Smooth muscle cell (in vitro differentiated cells): ENCODE data around the gene CNTNAP2. TPM values are rescaled to one million over a fixed set of nuclear protein-coding genes. Genes with fewer than 3 reads are reported as not detected.

Experiments
- DNase-seq: peaks from one replicate; lab custom pipeline; 2025; ENCODE audit not compliant: unreplicated experiment; lab: John Stamatoyannopoulos, UW
- H2AFZ ChIP-seq: fragments of 200-600 bp; sonication (generic); 2 replicates; pipeline ENCODE4 v1.6.0; 2016; ENCODE audit warnings: antibody characterized with exemption, low read depth, mild to moderate bottlenecking
- H3F3A ChIP-seq: fragments of 200-600 bp; sonication (generic); 2 replicates; pipeline ENCODE4 v1.6.0; 2017; ENCODE audit warnings: antibody characterized with exemption, low read depth
- H3K27ac ChIP-seq: fragments of 200-600 bp; sonication (generic); 2 replicates; pipeline ENCODE4 v1.5.1; 2016; ENCODE audit warnings: low read depth, mild to moderate bottlenecking
- H3K27me3 ChIP-seq: fragments of 200-600 bp; sonication (generic); 2 replicates; pipeline ENCODE4 v1.6.1; 2016; ENCODE audit warnings: low read depth, mild to moderate bottlenecking
- H3K36me3 ChIP-seq: fragments of 200-600 bp; sonication (generic); 2 replicates; pipeline ENCODE4 v1.5.1; 2016; ENCODE audit warnings: low read depth
- H3K4me1 ChIP-seq: fragments of 200-600 bp; sonication (generic); 2 replicates; pipeline ENCODE4 v1.5.1; 2016; ENCODE audit warnings: low read depth
- H3K4me2 ChIP-seq: fragments of 200-600 bp; sonication (generic); 2 replicates; pipeline ENCODE4 v1.6.0; 2016; ENCODE audit warnings: mild to moderate bottlenecking
- H3K4me3 ChIP-seq: fragments of 200-600 bp; sonication (generic); 2 replicates; pipeline ENCODE4 v1.5.1; 2016; ENCODE audit warnings: mild to moderate bottlenecking
- H3K79me2 ChIP-seq: fragments of 200-600 bp; sonication (generic); 2 replicates; pipeline ENCODE4 v1.6.0; 2016; ENCODE audit warnings: low read depth, mild to moderate bottlenecking
- H3K9ac ChIP-seq: fragments of 200-600 bp; sonication (generic); 2 replicates; pipeline ENCODE4 v1.6.0; 2016; ENCODE audit warnings: low read depth
- H3K9me3 ChIP-seq: fragments of 200-600 bp; sonication (generic); replicated peaks from 2 replicates; pipeline ENCODE4 v1.5.1; 2016; ENCODE audit warnings: low read depth
- H4K20me1 ChIP-seq: fragments of 200-600 bp; sonication (generic); 2 replicates; pipeline ENCODE4 v1.6.0; 2016; ENCODE audit warnings: low read depth
- WGBS: methylation state at CpG from one replicate; pipeline ENCODE4 v1.1.7; 2016; ENCODE audit warnings: low lambda C conversion rate; 5-methylcytosine and 5-hydroxymethylcytosine counted together
- polyA plus RNA-seq: library from polyadenylated mRNA; unstranded; fragments of >200 nt; fragmentation: Nextera tagmentation; extraction: Ambion mirVana; gene quantifications from 2 replicates; pipeline ENCODE4 v1.2.1, GENCODE V29; 2016
- total RNA-seq: library from RNA; depleted of rRNA; stranded (reverse); fragments of >200 nt; gene quantifications from 2 replicates; pipeline ENCODE4 v1.2.3, GENCODE V29; 2014
- TF ChIP-seq, protein P1 (sequence below): fragments of 200-600 bp; sonication (generic); IDR thresholded peaks from 2 replicates; pipeline ENCODE4 v1.5.1; 2017; ENCODE audit warnings: borderline replicate concordance, mild to moderate bottlenecking, antibody characterized with exemption; ENCODE audit not compliant: insufficient read depth, poor library complexity, severe bottlenecking

CNTNAP2 gene
- total and polyA plus RNA-seq, 2 experiments from 2014 or later = 1.7 to 9.0 TPM

DNA sequence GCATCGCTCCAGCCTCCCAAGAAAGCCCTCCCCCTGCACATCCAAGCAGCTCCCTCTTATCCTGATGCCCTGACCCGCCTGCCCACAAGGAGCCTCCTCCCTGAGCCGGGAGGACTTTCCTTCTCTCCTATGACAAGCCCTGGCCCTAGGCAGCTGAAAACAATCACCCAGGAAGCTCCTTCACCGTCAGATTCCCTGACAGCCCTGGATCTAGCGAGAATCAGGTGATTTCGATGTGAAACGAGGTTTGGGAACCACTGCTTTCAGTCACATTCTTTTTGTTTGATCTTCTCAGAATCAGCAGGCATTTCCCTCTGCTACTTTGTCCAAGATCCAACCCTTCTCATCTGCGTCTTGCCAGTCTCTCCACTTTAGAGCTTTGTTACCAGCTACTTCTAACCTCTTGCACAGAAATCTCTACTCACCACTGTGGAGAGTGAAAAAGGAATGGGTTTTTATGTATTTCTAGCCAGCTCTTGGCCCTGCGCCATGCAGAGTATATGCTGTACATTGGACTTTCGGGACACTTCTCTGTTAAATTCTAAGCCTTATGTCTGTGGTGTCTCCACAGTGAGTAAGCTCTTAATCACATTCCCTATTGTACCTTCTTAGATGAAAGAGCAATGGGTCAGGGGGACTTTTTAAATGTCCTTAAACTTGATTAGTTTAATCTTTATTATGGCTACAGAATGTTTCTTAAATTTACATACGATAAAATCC is 2220.8 kb downstream of the CNTNAP2 start:
- H3K9me3 ChIP-seq = no peaks in the 10 kb centered on the region
- no peaks in the 10 kb centered on the region for H3K27me3 ChIP-seq
- H3K9ac ChIP-seq = no peak overlapping the region
- peak overlapping the region; percentile 85 for H3K27ac ChIP-seq
- H3F3A ChIP-seq = peaks cover 3% of the 10 kb centered on the region
- TF ChIP-seq, protein P1, sequence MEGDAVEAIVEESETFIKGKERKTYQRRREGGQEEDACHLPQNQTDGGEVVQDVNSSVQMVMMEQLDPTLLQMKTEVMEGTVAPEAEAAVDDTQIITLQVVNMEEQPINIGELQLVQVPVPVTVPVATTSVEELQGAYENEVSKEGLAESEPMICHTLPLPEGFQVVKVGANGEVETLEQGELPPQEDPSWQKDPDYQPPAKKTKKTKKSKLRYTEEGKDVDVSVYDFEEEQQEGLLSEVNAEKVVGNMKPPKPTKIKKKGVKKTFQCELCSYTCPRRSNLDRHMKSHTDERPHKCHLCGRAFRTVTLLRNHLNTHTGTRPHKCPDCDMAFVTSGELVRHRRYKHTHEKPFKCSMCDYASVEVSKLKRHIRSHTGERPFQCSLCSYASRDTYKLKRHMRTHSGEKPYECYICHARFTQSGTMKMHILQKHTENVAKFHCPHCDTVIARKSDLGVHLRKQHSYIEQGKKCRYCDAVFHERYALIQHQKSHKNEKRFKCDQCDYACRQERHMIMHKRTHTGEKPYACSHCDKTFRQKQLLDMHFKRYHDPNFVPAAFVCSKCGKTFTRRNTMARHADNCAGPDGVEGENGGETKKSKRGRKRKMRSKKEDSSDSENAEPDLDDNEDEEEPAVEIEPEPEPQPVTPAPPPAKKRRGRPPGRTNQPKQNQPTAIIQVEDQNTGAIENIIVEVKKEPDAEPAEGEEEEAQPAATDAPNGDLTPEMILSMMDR = no peak
- no peaks in the 10 kb centered on the region for H3K36me3 ChIP-seq
- no peaks in the 10 kb centered on the region for H3K79me2 ChIP-seq
- DNase-seq = no peak
- H3K4me1 ChIP-seq = peaks cover 62% of the 10 kb centered on the region
- H4K20me1 ChIP-seq = no peaks in the 10 kb centered on the region
- no peak overlapping the region for H3K4me3 ChIP-seq
- 41% methylated on average over 11 of the region's 11 CpGs for WGBS
- H3K4me2 ChIP-seq = no peak overlapping the region
- H2AFZ ChIP-seq = peak overlapping the region; percentile 57

DNA sequence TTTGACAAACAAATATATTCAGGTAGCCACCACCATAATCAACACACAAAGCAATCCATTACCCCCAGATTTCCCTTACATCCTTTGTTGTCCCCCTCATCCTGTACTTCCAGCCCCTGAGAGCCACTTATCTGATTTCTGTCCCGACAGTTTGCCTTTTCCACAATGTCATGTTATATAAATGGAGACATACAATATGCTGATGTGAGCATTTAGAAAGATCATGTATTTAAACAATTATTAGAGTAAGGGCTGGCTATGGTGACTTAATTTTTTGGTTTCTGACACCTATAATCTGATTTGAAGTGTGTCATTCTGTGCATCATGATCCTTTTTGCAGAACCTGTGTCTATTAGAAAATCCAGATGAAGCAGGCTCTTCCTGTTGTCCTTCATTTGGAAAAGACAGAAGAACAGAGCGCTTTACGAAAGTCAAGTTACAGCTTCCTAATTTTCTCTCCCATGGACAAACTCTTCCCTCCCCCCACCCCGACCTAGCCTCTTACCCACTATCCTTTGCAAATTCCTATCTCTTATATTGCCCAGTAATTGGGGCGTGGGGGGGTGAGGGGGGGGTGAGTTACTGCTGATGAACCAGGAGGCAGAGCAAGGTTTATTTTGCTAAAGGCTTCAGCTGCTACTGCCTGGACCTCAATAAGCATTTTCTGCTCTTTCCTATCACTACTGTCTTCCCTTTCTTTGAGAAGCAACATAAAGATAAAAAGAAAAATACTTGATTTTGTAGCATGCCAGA is 2221.6 kb downstream of the CNTNAP2 start:
- peak overlapping the region; percentile 62 for H2AFZ ChIP-seq
- H3K4me1 ChIP-seq = peaks cover 69% of the 10 kb centered on the region
- H3K79me2 ChIP-seq = no peaks in the 10 kb centered on the region
- no peak overlapping the region for H3K27ac ChIP-seq
- no peaks in the 10 kb centered on the region for H3K9me3 ChIP-seq
- H3K27me3 ChIP-seq = no peaks in the 10 kb centered on the region
- no peaks in the 10 kb centered on the region for H3K36me3 ChIP-seq
- 41% methylated on average over 5 of the region's 5 CpGs for WGBS
- DNase-seq = no peak
- H3K4me2 ChIP-seq = peak overlapping the region; percentile 99
- no peaks in the 10 kb centered on the region for H4K20me1 ChIP-seq
- H3F3A ChIP-seq = peaks cover 3% of the 10 kb centered on the region
- H3K4me3 ChIP-seq = no peak overlapping the region
- no peak overlapping the region for H3K9ac ChIP-seq
- TF ChIP-seq, protein P1 = no peak

DNA sequence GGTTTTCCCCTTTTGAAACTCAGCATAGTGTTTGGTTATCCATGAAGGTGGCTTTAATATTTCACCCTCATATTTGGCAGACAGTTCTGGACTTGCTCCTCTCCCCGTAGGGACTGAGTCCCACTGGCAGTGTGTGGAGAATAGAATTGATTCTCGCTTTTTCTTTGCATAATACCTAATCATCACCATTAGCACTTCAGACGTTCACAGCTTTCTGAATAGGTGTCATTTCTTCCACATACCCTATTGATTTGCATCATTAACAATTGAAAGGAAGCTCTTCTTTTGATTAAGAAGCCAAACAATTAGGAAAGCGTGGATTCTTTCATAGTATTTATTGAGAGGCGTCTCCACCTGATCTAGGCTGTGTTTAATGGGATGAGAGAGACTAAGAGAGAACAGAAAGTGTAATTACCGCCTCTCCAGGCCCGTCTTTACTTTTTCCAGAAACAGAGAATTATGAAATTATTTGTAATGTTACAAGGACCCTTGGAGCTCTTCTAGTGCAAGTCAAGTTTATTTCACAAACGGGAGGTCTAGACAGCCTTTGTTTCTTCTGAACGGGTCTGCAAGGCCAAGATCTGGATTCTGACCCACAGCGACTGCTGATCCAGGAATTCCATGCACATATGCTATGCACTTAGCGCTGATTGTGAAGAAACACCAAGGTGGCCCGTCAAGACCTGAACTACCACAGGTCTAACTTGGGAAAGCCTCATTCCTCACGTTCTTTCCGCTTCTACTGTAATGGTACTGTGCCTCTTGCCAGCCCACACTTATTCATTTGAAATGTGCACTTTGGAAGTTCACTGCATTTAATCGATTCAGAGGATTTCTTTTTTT is 2224.1 kb downstream of the CNTNAP2 start:
- H3K4me3 ChIP-seq = peak overlapping the region; percentile 67
- H3K36me3 ChIP-seq = no peaks in the 10 kb centered on the region
- no peak overlapping the region for H2AFZ ChIP-seq
- H3F3A ChIP-seq = peaks cover 3% of the 10 kb centered on the region
- peak overlapping the region; percentile 99 for H3K4me2 ChIP-seq
- H4K20me1 ChIP-seq = no peaks in the 10 kb centered on the region
- peaks cover 69% of the 10 kb centered on the region for H3K4me1 ChIP-seq
- H3K27me3 ChIP-seq = no peaks in the 10 kb centered on the region
- TF ChIP-seq, protein P1 = no peak
- no peaks in the 10 kb centered on the region for H3K9me3 ChIP-seq
- H3K79me2 ChIP-seq = no peaks in the 10 kb centered on the region
- DNase-seq = no peak
- H3K9ac ChIP-seq = no peak overlapping the region
- no peak overlapping the region for H3K27ac ChIP-seq
- 40% methylated on average over 15 of the region's 15 CpGs for WGBS
